Measurements from ENCODE around the gene DCAF4.

DNA sequence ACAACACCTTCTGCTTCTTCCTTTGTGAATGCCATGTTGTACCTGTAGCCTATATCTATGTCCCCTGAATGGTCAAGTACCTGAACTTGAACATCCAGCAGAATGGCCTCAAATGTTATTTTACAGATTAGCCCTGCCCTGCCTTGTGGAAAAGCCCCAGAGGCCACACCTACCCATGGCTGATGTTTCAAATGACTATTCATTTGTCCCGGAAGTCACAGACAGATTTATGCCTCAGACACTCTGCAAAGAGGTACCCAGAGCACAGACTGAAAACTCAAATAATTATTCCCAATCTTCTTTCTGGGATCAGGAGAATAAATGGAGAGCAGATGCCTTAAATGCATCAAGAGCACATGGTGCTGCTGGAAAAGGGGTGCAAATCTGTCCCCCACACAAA, 19.4 kb upstream of the DCAF4 start:
- TF ChIP-seq, protein P1, sequence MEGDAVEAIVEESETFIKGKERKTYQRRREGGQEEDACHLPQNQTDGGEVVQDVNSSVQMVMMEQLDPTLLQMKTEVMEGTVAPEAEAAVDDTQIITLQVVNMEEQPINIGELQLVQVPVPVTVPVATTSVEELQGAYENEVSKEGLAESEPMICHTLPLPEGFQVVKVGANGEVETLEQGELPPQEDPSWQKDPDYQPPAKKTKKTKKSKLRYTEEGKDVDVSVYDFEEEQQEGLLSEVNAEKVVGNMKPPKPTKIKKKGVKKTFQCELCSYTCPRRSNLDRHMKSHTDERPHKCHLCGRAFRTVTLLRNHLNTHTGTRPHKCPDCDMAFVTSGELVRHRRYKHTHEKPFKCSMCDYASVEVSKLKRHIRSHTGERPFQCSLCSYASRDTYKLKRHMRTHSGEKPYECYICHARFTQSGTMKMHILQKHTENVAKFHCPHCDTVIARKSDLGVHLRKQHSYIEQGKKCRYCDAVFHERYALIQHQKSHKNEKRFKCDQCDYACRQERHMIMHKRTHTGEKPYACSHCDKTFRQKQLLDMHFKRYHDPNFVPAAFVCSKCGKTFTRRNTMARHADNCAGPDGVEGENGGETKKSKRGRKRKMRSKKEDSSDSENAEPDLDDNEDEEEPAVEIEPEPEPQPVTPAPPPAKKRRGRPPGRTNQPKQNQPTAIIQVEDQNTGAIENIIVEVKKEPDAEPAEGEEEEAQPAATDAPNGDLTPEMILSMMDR (IDR thresholded peaks at IDR 0.05) = no peak
- TF ChIP-seq POLR2A (IDR thresholded peaks at IDR 0.05) = no peak

Measured in testis (tissue), 2 donors.